Measurements from ENCODE around the gene ERBB4.

DNA sequence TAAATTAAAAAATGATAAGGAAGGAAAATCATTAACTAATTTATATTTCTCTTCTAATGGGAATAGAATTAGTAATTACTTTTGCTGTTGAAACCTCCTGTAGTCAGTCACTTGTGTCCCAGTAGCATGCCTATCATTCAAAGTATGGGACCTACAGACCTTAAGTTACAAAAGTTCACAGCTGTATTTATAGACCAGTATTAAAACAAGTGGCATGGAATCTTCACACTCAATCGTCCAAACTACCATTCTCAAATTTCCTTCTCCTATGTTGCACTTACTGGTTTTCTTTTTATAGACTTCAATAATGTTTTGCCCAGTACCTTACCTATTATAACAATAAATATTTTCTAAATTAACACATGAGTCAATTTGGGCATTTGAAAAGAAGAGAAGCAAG lies 639.9 kb downstream of the ERBB4 start:
- TF ChIP-seq EP300 (IDR thresholded peaks at IDR 0.05) (no peak), POLR2AphosphoS5 (IDR thresholded peaks at IDR 0.05) (no peak), POLR2A (IDR thresholded peaks at IDR 0.05) (no peak)
- TF ChIP-seq, protein P1, sequence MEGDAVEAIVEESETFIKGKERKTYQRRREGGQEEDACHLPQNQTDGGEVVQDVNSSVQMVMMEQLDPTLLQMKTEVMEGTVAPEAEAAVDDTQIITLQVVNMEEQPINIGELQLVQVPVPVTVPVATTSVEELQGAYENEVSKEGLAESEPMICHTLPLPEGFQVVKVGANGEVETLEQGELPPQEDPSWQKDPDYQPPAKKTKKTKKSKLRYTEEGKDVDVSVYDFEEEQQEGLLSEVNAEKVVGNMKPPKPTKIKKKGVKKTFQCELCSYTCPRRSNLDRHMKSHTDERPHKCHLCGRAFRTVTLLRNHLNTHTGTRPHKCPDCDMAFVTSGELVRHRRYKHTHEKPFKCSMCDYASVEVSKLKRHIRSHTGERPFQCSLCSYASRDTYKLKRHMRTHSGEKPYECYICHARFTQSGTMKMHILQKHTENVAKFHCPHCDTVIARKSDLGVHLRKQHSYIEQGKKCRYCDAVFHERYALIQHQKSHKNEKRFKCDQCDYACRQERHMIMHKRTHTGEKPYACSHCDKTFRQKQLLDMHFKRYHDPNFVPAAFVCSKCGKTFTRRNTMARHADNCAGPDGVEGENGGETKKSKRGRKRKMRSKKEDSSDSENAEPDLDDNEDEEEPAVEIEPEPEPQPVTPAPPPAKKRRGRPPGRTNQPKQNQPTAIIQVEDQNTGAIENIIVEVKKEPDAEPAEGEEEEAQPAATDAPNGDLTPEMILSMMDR (IDR thresholded peaks at IDR 0.05): no peak
